H9 (cell line): ENCODE results near the gene CHPT1. TPM values are rescaled to one million over a fixed set of nuclear protein-coding genes. Genes with fewer than 3 reads are reported as not detected.
A peak's percentile ranks its signal among the peaks of the same experiment; 100 is the strongest.

Source experiments
- DNase-seq: peaks from one replicate; pipeline ENCODE4 v3.0.0-alpha.2; 2017
- H2AFZ ChIP-seq: one replicate; pipeline ENCODE4 v1.6.1; 2013; ENCODE audit warnings: mild to moderate bottlenecking, low read length, control low read depth, moderate library complexity
- H2AK5ac ChIP-seq: 2 replicates; pipeline ENCODE4 v1.6.1; 2013; ENCODE audit warnings: low read length, control low read depth, mixed read lengths; ENCODE audit not compliant: insufficient read length
- H2BK120ac ChIP-seq: one replicate; pipeline ENCODE4 v1.6.1; 2013; ENCODE audit warnings: low read depth, mild to moderate bottlenecking, low read length, control low read depth, inconsistent platforms; ENCODE audit not compliant: poor library complexity, severe bottlenecking
- H2BK12ac ChIP-seq: 2 replicates; pipeline ENCODE4 v1.6.1; 2013; ENCODE audit warnings: low read length, control low read depth, mixed read lengths, low read depth; ENCODE audit not compliant: insufficient read length
- H2BK15ac ChIP-seq: 2 replicates; pipeline ENCODE4 v1.6.1; 2013; ENCODE audit warnings: low read depth, low read length, control low read depth
- H2BK20ac ChIP-seq: one replicate; pipeline ENCODE4 v1.6.1; 2013; ENCODE audit warnings: low read depth, mild to moderate bottlenecking, low read length, control low read depth, inconsistent platforms; ENCODE audit not compliant: poor library complexity, severe bottlenecking
- H2BK5ac ChIP-seq: 2 replicates; pipeline ENCODE4 v1.6.1; 2013; ENCODE audit warnings: low read length, control low read depth, mixed read lengths; ENCODE audit not compliant: insufficient read length
- H3K14ac ChIP-seq: 2 replicates; pipeline ENCODE4 v1.6.1; 2013; ENCODE audit warnings: low read length, control low read depth; ENCODE audit not compliant: insufficient read depth
- H3K18ac ChIP-seq: 2 replicates; pipeline ENCODE4 v1.6.1; 2013; ENCODE audit warnings: low read depth, mild to moderate bottlenecking, mixed read lengths, low read length, control low read depth; ENCODE audit not compliant: insufficient read length
- H3K23ac ChIP-seq: 2 replicates; pipeline ENCODE4 v1.6.1; 2013; ENCODE audit warnings: low read length, control low read depth, mixed read lengths, low read depth; ENCODE audit not compliant: insufficient read length
- H3K23me2 ChIP-seq: 2 replicates; pipeline ENCODE4 v1.6.1; 2013; ENCODE audit warnings: low read depth, mild to moderate bottlenecking, mixed read lengths, low read length, control low read depth; ENCODE audit not compliant: insufficient read length, poor library complexity, severe bottlenecking
- H3K27ac ChIP-seq: 2 replicates; pipeline ENCODE4 v1.5.1; 2013; ENCODE audit warnings: low read length, control low read depth, mixed read lengths, low read depth; ENCODE audit not compliant: insufficient read length
- H3K27me3 ChIP-seq: 2 replicates; pipeline ENCODE4 v1.6.1; 2013; ENCODE audit warnings: low read length, control low read depth, inconsistent platforms; ENCODE audit not compliant: insufficient read depth
- H3K4ac ChIP-seq: 2 replicates; pipeline ENCODE4 v1.6.1; 2013; ENCODE audit warnings: low read depth, mild to moderate bottlenecking, control low read depth, inconsistent platforms, low read length, moderate library complexity
- H3K4me1 ChIP-seq: 2 replicates; pipeline ENCODE4 v1.6.1; 2013; ENCODE audit warnings: low read length, control low read depth, inconsistent platforms; ENCODE audit not compliant: insufficient read depth
- H3K4me2 ChIP-seq: 2 replicates; pipeline ENCODE4 v1.6.1; 2013; ENCODE audit warnings: low read length, control low read depth, mixed read lengths; ENCODE audit not compliant: insufficient read length, insufficient read depth
- H3K56ac ChIP-seq: 2 replicates; pipeline ENCODE4 v1.6.1; 2013; ENCODE audit warnings: low read depth, mild to moderate bottlenecking, mixed read lengths, low read length, control low read depth; ENCODE audit not compliant: insufficient read length
- H3K79me1 ChIP-seq: 2 replicates; pipeline ENCODE4 v1.6.1; 2013; ENCODE audit warnings: low read depth, mild to moderate bottlenecking, moderate library complexity, low read length, control low read depth, inconsistent platforms; ENCODE audit not compliant: insufficient read depth, poor library complexity, severe bottlenecking
- H3K79me2 ChIP-seq: 2 replicates; pipeline ENCODE4 v1.6.1; 2013; ENCODE audit warnings: low read length, control low read depth, inconsistent platforms; ENCODE audit not compliant: insufficient read depth
- H3K9ac ChIP-seq: 2 replicates; pipeline ENCODE4 v1.6.1; 2013; ENCODE audit warnings: low read length, control low read depth, mixed read lengths; ENCODE audit not compliant: insufficient read length; ENCODE audit errors: extremely low read depth
- H3K9me3 ChIP-seq: one replicate; pipeline ENCODE4 v1.6.1; 2013; ENCODE audit warnings: low read depth, low read length, inconsistent platforms; ENCODE audit not compliant: control insufficient read depth
- H3T11ph ChIP-seq: one replicate; pipeline ENCODE4 v1.6.1; 2013; ENCODE audit warnings: mild to moderate bottlenecking, low read length, control low read depth, inconsistent platforms
- H4K20me1 ChIP-seq: one replicate; pipeline ENCODE4 v1.6.1; 2013; ENCODE audit not compliant: control insufficient read depth, insufficient read length, insufficient read depth
- H4K5ac ChIP-seq: 2 replicates; pipeline ENCODE4 v1.6.1; 2013; ENCODE audit warnings: low read depth, mild to moderate bottlenecking, mixed read lengths, low read length, control low read depth; ENCODE audit not compliant: insufficient read length
- H4K8ac ChIP-seq: replicated peaks from 2 replicates; pipeline ENCODE4 v1.6.1; 2013; ENCODE audit warnings: low read length, control low read depth, mixed read lengths, low read depth; ENCODE audit not compliant: insufficient read length
- H4K91ac ChIP-seq: 2 replicates; pipeline ENCODE4 v1.6.1; 2013; ENCODE audit warnings: low read depth, mild to moderate bottlenecking, moderate library complexity, mixed read lengths, low read length, control low read depth; ENCODE audit not compliant: insufficient read length
- H3K27ac Mint-ChIP-seq, 3 experiments: 2 replicates in 2 of 3; 3 replicates in 1 of 3; pipeline ENCODE4 v1.8.0; 2020 to 2021; ENCODE audit warnings: mixed read lengths in 3 of 3, mild to moderate bottlenecking in 1 of 3, moderate library complexity in 1 of 3
- H3K27me3 Mint-ChIP-seq: 2 replicates; pipeline ENCODE4 v1.8.0; 2021; ENCODE audit warnings: low read depth, mild to moderate bottlenecking, moderate library complexity, mixed read lengths
- H3K36me3 Mint-ChIP-seq, 3 experiments: 2 replicates in 2 of 3; 3 replicates in 1 of 3; pipeline ENCODE4 v1.8.0; 2020 to 2021; ENCODE audit warnings: low read depth in 3 of 3, mixed read lengths in 3 of 3; ENCODE audit not compliant: insufficient read depth in 1 of 3
- H3K4me1 Mint-ChIP-seq, 2 experiments: 2 replicates each; pipeline ENCODE4 v1.8.0; 2020; ENCODE audit warnings: mixed read lengths in 2 of 2
- H3K4me3 Mint-ChIP-seq, 2 experiments: 2 replicates in 1 of 2; 3 replicates in 1 of 2; pipeline ENCODE4 v1.8.0; 2020 to 2021; ENCODE audit warnings: mild to moderate bottlenecking in 2 of 2, mixed read lengths in 2 of 2, moderate library complexity in 1 of 2
- H3K9me3 Mint-ChIP-seq, 2 experiments: 2 replicates in 1 of 2; 3 replicates in 1 of 2; pipeline ENCODE4 v1.8.0; 2020; ENCODE audit warnings: mild to moderate bottlenecking in 2 of 2, mixed read lengths in 2 of 2, moderate library complexity in 1 of 2
- CTCF ChIP-seq: fragments of 200-600 bp; sonication (generic); conservative IDR thresholded peaks from 3 replicates; pipeline ENCODE4 v1.8.0; 2021; ENCODE audit warnings: antibody characterized with exemption, mild to moderate bottlenecking
- WGBS: extraction: QIAGEN DNeasy Blood & Tissue Kit; methylation state at CpG from one replicate; pipeline ENCODE4 v1.1.7; 2013; ENCODE audit warnings: missing lambda C conversion rate, low lambda C conversion rate, mixed read lengths; ENCODE audit not compliant: insufficient read length; ENCODE audit errors: extremely low coverage; 5-methylcytosine and 5-hydroxymethylcytosine counted together
- total RNA-seq: library from RNA; stranded (reverse); gene quantifications from 2 replicates; pipeline ENCODE4 v1.2.1, GENCODE V29; 2021

CHPT1 gene
- total RNA-seq, 1 experiment from 2014 or later: 17.1 TPM

GRCh38 chr12:101743242-101743641 is 45.8 kb downstream of the CHPT1 start:
- Histone ChIP-seq H3K27ac (no peak overlapping the region), H3K4me2 (no peak overlapping the region), H3K79me2 (no peaks in the 10 kb centered on the region), H3K9me3 (no peaks in the 10 kb centered on the region), H2BK120ac (no peak overlapping the region), H3K18ac (no peak overlapping the region), H3K4ac (no peak overlapping the region), H3T11ph (no peak overlapping the region), H2BK15ac (no peak overlapping the region), H2AK5ac (no peak overlapping the region), H3K4me1 (no peaks in the 10 kb centered on the region), H3K9ac (no peak overlapping the region), H4K20me1 (no peaks in the 10 kb centered on the region), H2BK20ac (no peak overlapping the region), H2BK12ac (no peak overlapping the region), H4K5ac (no peak overlapping the region), H4K91ac (no peak overlapping the region), H3K56ac (no peak overlapping the region), H3K27me3 (no peaks in the 10 kb centered on the region), H3K23me2 (no peaks in the 10 kb centered on the region), H4K8ac (no peak overlapping the region), H2BK5ac (no peak overlapping the region), H3K14ac (no peak overlapping the region), H2AFZ (no peak overlapping the region), H3K23ac (no peak overlapping the region), H3K79me1 (no peaks in the 10 kb centered on the region)
- peaks cover 0 to 32% (median 28%) of the 10 kb centered on the region in 3 experiments; a peak in 5 of 7 replicates for H3K36me3 Mint-ChIP-seq
- H3K4me3 Mint-ChIP-seq: no peak overlapping the region
- H3K9me3 Mint-ChIP-seq: no peaks in the 10 kb centered on the region
- DNase-seq: no peak
- 0 out of 7 replicates have a peak overlapping the region, but pooled peaks of 1 of the 3 experiments have one; percentile 7 for H3K27ac Mint-ChIP-seq
- no peaks in the 10 kb centered on the region for H3K4me1 Mint-ChIP-seq
- no CpG with 5 or more reads among the region's 1 CpG for WGBS
- no peak for TF ChIP-seq CTCF
- H3K27me3 Mint-ChIP-seq: no peaks in the 10 kb centered on the region
